Ascending aorta (tissue), 2 donors: ENCODE measurements around the gene CDH1. TPM values are rescaled to one million over a fixed set of nuclear protein-coding genes. Genes with fewer than 3 reads are reported as not detected.

Experiments
- DNase-seq, 2 donors: peaks; one replicate each; pipeline ENCODE4 v3.0.0-alpha.2; 2019; ENCODE audit warnings: low spot score in 2 of 2
- H3K27ac ChIP-seq, 2 donors: fragments of 200-600 bp; sonication (generic); one replicate each; pipeline ENCODE4 v1.5.1; 2016 to 2017; ENCODE audit warnings: mild to moderate bottlenecking in 1 of 2
- H3K27me3 ChIP-seq: fragments of 200-600 bp; sonication (generic); one replicate; pipeline ENCODE4 v1.5.1; 2017
- H3K36me3 ChIP-seq, 2 donors: fragments of 200-600 bp; sonication (generic); one replicate each; pipeline ENCODE4 v1.5.1; 2016
- H3K4me1 ChIP-seq, 2 donors: fragments of 200-600 bp; sonication (generic); one replicate each; pipeline ENCODE4 v1.5.1; 2016 to 2017; ENCODE audit warnings: mild to moderate bottlenecking in 1 of 2
- H3K4me3 ChIP-seq, 2 donors: fragments of 200-600 bp; sonication (generic); one replicate each; pipeline ENCODE4 v1.5.1; 2016 to 2017; ENCODE audit warnings: mild to moderate bottlenecking in 1 of 2
- H3K9me3 ChIP-seq, 2 donors: fragments of 200-600 bp; sonication (generic); one replicate each; pipeline ENCODE4 v1.5.1; 2016
- CTCF ChIP-seq, 3 experiments: fragments of 200-600 bp in 2 of 3; fragments of 450-650 bp in 1 of 3; sonication (generic) in 2 of 3; IDR thresholded peaks; one replicate each; pipeline ENCODE4 v1.5.1; 2016 to 2019; ENCODE audit warnings: antibody characterized with exemption in 3 of 3, mild to moderate bottlenecking in 1 of 3, moderate library complexity in 1 of 3
- intact Hi-C: fragments of 100-400 bp; cut with DNase I; formaldehyde crosslinking; loops from one replicate; pipeline ENCODE4 v1.15.1; 2023
- total RNA-seq: library from RNA; depleted of rRNA; stranded (reverse); fragments of >200 nt; gene quantifications from one replicate; pipeline ENCODE4 v1.1.0, GENCODE V29; 2016

The CDH1 gene
- total RNA-seq, 1 donor from 2014 or later, result not detected

GRCh38 chr16:68843482-68844210, 106.6 kb downstream of the CDH1 start, which contains the start of gene TANGO6:
Gene TANGO6 (plus strand): TSS chr16:68843531. CDS start chr16:68843618, 87 bp downstream.
- Histone ChIP-seq H3K4me3 (peak within 1 kb of the TSS; percentile 85 to 97), H3K9me3 (no peaks in the 10 kb centered on the region), H3K4me1 (no peaks in the 10 kb centered on the region), H3K27ac (peak within 1 kb of the TSS; percentile 87 to 94), H3K36me3 (no peaks in the 10 kb centered on the region), H3K27me3 (no peaks in the 10 kb centered on the region)
- peak; percentile 40 to 91 for DNase-seq
- intact Hi-C loops, result loop anchor here (2.0 kb wide), 1 partner anchor 313 kb away; no protein-coding TSS in a partner anchor
- no peak for TF ChIP-seq CTCF (IDR thresholded peaks at IDR 0.05)

- Histone ChIP-seq H3K4me1 (no peaks in the 10 kb centered on the region), H3K36me3 (no peaks in the 10 kb centered on the region), H3K4me3 (peak overlapping the region; percentile 85 to 97), H3K27ac (peak overlapping the region; percentile 87 to 94), H3K9me3 (no peaks in the 10 kb centered on the region), H3K27me3 (no peaks in the 10 kb centered on the region)
- DNase-seq, result no peak
- no peak for TF ChIP-seq CTCF (IDR thresholded peaks at IDR 0.05)
- intact Hi-C loops, result no loop called here
Observed at GRCh38 chr16:68844211-68844564, 107.1 kb downstream of the CDH1 start.

- intact Hi-C loops, result no loop called here
- no peak for TF ChIP-seq CTCF (IDR thresholded peaks at IDR 0.05)
- H3K27ac ChIP-seq, result no peak overlapping the region
- no peaks in the 10 kb centered on the region for H3K27me3 ChIP-seq
- no peaks in the 10 kb centered on the region for H3K4me1 ChIP-seq
- no peak for DNase-seq
- no peaks in the 10 kb centered on the region for H3K36me3 ChIP-seq
- H3K4me3 ChIP-seq, result no peak overlapping the region
- H3K9me3 ChIP-seq, result no peaks in the 10 kb centered on the region
Observed at GRCh38 chr16:68848786-68849185, 111.7 kb downstream of the CDH1 start.

GRCh38 chr16:68850481-68850880, 113.4 kb downstream of the CDH1 start:
- TF ChIP-seq CTCF (IDR thresholded peaks at IDR 0.05), result no peak
- Histone ChIP-seq H3K27me3 (no peaks in the 10 kb centered on the region), H3K4me1 (no peaks in the 10 kb centered on the region), H3K9me3 (no peaks in the 10 kb centered on the region), H3K27ac (no peak overlapping the region), H3K4me3 (no peak overlapping the region), H3K36me3 (no peaks in the 10 kb centered on the region)
- no peak for DNase-seq
- intact Hi-C loops, result no loop called here

GRCh38 chr16:68851601-68852000, 114.5 kb downstream of the CDH1 start:
- intact Hi-C loops, result no loop called here
- no peak for DNase-seq
- TF ChIP-seq CTCF (IDR thresholded peaks at IDR 0.05), result no peak

More at GRCh38 chr16:68851601-68852000, 114.5 kb downstream of the CDH1 start:
- Histone ChIP-seq H3K9me3 (no peaks in the 10 kb centered on the region), H3K27ac (no peak overlapping the region), H3K4me1 (no peaks in the 10 kb centered on the region), H3K27me3 (no peaks in the 10 kb centered on the region), H3K4me3 (no peak overlapping the region), H3K36me3 (no peaks in the 10 kb centered on the region)
